Vagina (tissue), 2 donors: ENCODE results near the gene CCDC82. TPM values are rescaled to one million over a fixed set of nuclear protein-coding genes. Genes with fewer than 3 reads are reported as not detected.

Source experiments
- DNase-seq, 2 donors: peaks; one replicate each; pipeline ENCODE4 v3.0.0-alpha.2; 2017; ENCODE audit errors: extremely low spot score in 2 of 2
- H3K27ac ChIP-seq: fragments of 200-600 bp; sonication (generic); one replicate; pipeline ENCODE4 v1.5.1; 2019
- H3K27me3 ChIP-seq: fragments of 200-600 bp; sonication (generic); one replicate; pipeline ENCODE4 v1.5.1; 2019
- H3K36me3 ChIP-seq, 2 donors: fragments of 200-600 bp; sonication (generic); one replicate each; pipeline ENCODE4 v1.5.1; 2017 to 2019
- H3K4me1 ChIP-seq: fragments of 200-600 bp; sonication (generic); one replicate; pipeline ENCODE4 v1.5.1; 2019
- H3K4me3 ChIP-seq, 2 donors: fragments of 200-600 bp; sonication (generic); 1 replicate in 1 of 2; 2 replicates in 1 of 2; pipeline ENCODE4 v1.5.1; 2016 to 2019
- H3K9me3 ChIP-seq: fragments of 200-600 bp; sonication (generic); one replicate; pipeline ENCODE4 v1.5.1; 2019
- CTCF ChIP-seq, 3 experiments: fragments of 450-650 bp in 2 of 3; fragments of 200-600 bp in 1 of 3; sonication (generic) in 1 of 3; IDR thresholded peaks; one replicate each; pipeline ENCODE4 v1.5.1; 2017 to 2019; ENCODE audit warnings: antibody characterized with exemption in 3 of 3, mild to moderate bottlenecking in 2 of 3, moderate library complexity in 2 of 3
- POLR2A ChIP-seq, 2 donors: fragments of 450-650 bp; IDR thresholded peaks; one replicate each; pipeline ENCODE4 v1.6.1; 2017; ENCODE audit warnings: antibody characterized with exemption in 2 of 2, mild to moderate bottlenecking in 2 of 2, moderate library complexity in 2 of 2
- POLR2AphosphoS5 ChIP-seq, 2 donors: sonication (generic); formaldehyde crosslinking; IDR thresholded peaks; one replicate each; pipeline ENCODE4 v1.9.0; 2017; ENCODE audit warnings: antibody characterized with exemption in 2 of 2, mild to moderate bottlenecking in 2 of 2, low read depth in 1 of 2; ENCODE audit not compliant: insufficient read depth in 1 of 2
- intact Hi-C: fragments of 100-400 bp; cut with DNase I; formaldehyde crosslinking; loops from one replicate; pipeline ENCODE4 v1.15.1; 2023
- total RNA-seq: library from RNA; depleted of rRNA; stranded (reverse); fragments of >200 nt; gene quantifications from one replicate; pipeline ENCODE4 v1.2.3, GENCODE V29; 2016

The CCDC82 gene
- total RNA-seq, 1 donor from 2014 or later = 29.5 TPM

- Histone ChIP-seq H3K36me3 (no peaks in the 10 kb centered on the region), H3K4me3 (no peak overlapping the region), H3K27me3 (no peaks in the 10 kb centered on the region), H3K4me1 (peaks cover 9% of the 10 kb centered on the region), H3K9me3 (no peaks in the 10 kb centered on the region), H3K27ac (no peak overlapping the region)
- no peak for DNase-seq
- no peak for TF ChIP-seq POLR2A (IDR thresholded peaks at IDR 0.05)
- intact Hi-C loops = loop anchor here (10.0 kb wide), 1 partner anchor 550 kb away; no protein-coding TSS in a partner anchor
Measured at GRCh38 chr11:96394773-96395172, 5.1 kb upstream of the CCDC82 start.

GRCh38 chr11:96393753-96394348 is 4.1 kb upstream of the CCDC82 start:
- TF ChIP-seq POLR2AphosphoS5 (IDR thresholded peaks at IDR 0.05; ENCODE audit: insufficient read depth in 1 of 2, low read depth in 1 of 2) (peak in 1 of 2 donors; percentile 27), POLR2A (IDR thresholded peaks at IDR 0.05) (no peak), CTCF (IDR thresholded peaks at IDR 0.05) (peak in 2 of 3 experiments; percentile 50 to 59)
- intact Hi-C loops = loop anchor here (10.0 kb wide), 1 partner anchor 549 kb away; no protein-coding TSS in a partner anchor
- Histone ChIP-seq H3K4me1 (peaks cover 12% of the 10 kb centered on the region), H3K27ac (no peak overlapping the region), H3K9me3 (no peaks in the 10 kb centered on the region), H3K4me3 (no peak overlapping the region), H3K27me3 (no peaks in the 10 kb centered on the region), H3K36me3 (no peaks in the 10 kb centered on the region)
- no peak for DNase-seq

GRCh38 chr11:96391698-96392307 is 2.1 kb upstream of the CCDC82 start:
- no peaks in the 10 kb centered on the region for H3K9me3 ChIP-seq
- no peak for TF ChIP-seq CTCF (IDR thresholded peaks at IDR 0.05)
- H3K27ac ChIP-seq = no peak overlapping the region
- no peak overlapping the region for H3K4me3 ChIP-seq
- no peaks in the 10 kb centered on the region for H3K36me3 ChIP-seq
- no peaks in the 10 kb centered on the region for H3K27me3 ChIP-seq
- H3K4me1 ChIP-seq = peaks cover 26% of the 10 kb centered on the region
- intact Hi-C loops = loop anchor here (10.0 kb wide), 1 partner anchor 547 kb away; no protein-coding TSS in a partner anchor
- DNase-seq = no peak

GRCh38 chr11:96390488-96390792 is 728 bp upstream of the CCDC82 start:
- Histone ChIP-seq H3K27ac (peak overlapping the region; percentile 73), H3K4me1 (peaks cover 26% of the 10 kb centered on the region), H3K4me3 (peak overlapping the region; percentile 68 to 92), H3K27me3 (no peaks in the 10 kb centered on the region), H3K36me3 (no peaks in the 10 kb centered on the region), H3K9me3 (no peaks in the 10 kb centered on the region)
- TF ChIP-seq POLR2A (IDR thresholded peaks at IDR 0.05) (no peak), CTCF (IDR thresholded peaks at IDR 0.05) (no peak), POLR2AphosphoS5 (IDR thresholded peaks at IDR 0.05; ENCODE audit: insufficient read depth in 1 of 2, low read depth in 1 of 2) (no peak)
- no peak for DNase-seq
- intact Hi-C loops = loop anchor here (10.0 kb wide), 1 partner anchor 546 kb away; no protein-coding TSS in a partner anchor

GRCh38 chr11:96388891-96389719 is 607 bp downstream of the CCDC82 start:
- no peaks in the 10 kb centered on the region for H3K27me3 ChIP-seq
- no peaks in the 10 kb centered on the region for H3K36me3 ChIP-seq
- peaks cover 26% of the 10 kb centered on the region for H3K4me1 ChIP-seq
- H3K4me3 ChIP-seq = peak overlapping the region; percentile 68 to 92
- intact Hi-C loops = no loop called here
- no peaks in the 10 kb centered on the region for H3K9me3 ChIP-seq
- DNase-seq = peak in 1 of 2 donors; percentile 82
- no peak for TF ChIP-seq POLR2A (IDR thresholded peaks at IDR 0.05)
- TF ChIP-seq POLR2AphosphoS5 (IDR thresholded peaks at IDR 0.05; ENCODE audit: insufficient read depth in 1 of 2, low read depth in 1 of 2) = no peak
- peak overlapping the region; percentile 75 for H3K27ac ChIP-seq
